HG03175 (cell line): ENCODE results near the gene AMY1B.
"Not testable (repeated sequence)": the region's sequence is repeated elsewhere in the genome, so short reads cannot be mapped to it uniquely, and the experiment has no call there.

Experiments used
- ATAC-seq: cut with Tn5 transposase; IDR thresholded peaks from one replicate; pipeline ENCODE4 v1.9.1; 2021; ENCODE audit warnings: mild to moderate bottlenecking, moderate library complexity; ENCODE audit not compliant: unreplicated experiment

Gene AMY1B

DNA sequence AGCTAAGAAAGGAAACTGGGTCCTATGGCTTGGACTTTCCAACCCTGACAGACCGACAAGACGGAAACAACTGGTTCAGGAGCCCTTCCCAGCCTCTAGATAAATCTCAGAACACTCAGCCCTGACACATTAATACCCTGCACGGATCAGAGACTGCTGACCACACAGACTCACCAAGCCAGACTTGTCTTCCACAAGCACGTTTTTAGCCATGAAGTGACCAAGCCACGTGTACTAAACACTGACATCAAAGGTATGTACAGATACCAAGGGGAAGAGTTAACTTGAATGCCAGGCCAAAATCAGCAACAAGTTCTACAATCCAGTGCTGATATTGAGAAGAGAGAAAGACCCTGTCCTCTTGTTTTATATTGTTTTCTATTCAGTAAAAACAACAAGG lies at the start of gene AMY1B:
AMY1B (minus strand) TSS at position 101 of the 400 bp plus-strand sequence. CDS start 571 bp downstream, outside the sequence.
- not testable (repeated sequence) for ATAC-seq

GRCh38 chr1:103745040-103745439 lies 49.0 kb upstream of the AMY1B start:
- ATAC-seq: not testable (repeated sequence)

GRCh38 chr1:103744449-103744848 lies 48.4 kb upstream of the AMY1B start:
- not testable (repeated sequence) for ATAC-seq

DNA sequence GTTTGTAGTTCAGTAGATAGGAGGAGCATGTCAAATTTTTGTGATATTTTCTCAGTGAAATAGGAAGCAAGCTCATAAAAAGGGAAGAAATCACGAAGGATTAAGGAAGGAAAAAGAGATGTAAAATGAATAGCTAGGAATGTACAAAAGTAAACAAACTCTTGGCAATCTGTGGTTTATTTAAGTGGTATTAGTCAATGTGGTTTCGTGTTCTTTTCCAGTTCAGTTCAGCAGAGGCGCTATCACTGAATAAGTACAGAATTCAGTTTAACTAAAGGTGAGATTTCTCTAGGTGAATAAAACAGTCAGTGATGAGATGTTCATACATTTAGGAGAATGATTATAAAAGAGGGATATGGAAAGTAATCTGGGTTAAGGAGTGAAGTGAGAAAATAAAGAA lies 42.0 kb upstream of the AMY1B start:
- ATAC-seq: not testable (repeated sequence)

- ATAC-seq: not testable (repeated sequence)
Measured at GRCh38 chr1:103735334-103735733, 39.3 kb upstream of the AMY1B start.

DNA sequence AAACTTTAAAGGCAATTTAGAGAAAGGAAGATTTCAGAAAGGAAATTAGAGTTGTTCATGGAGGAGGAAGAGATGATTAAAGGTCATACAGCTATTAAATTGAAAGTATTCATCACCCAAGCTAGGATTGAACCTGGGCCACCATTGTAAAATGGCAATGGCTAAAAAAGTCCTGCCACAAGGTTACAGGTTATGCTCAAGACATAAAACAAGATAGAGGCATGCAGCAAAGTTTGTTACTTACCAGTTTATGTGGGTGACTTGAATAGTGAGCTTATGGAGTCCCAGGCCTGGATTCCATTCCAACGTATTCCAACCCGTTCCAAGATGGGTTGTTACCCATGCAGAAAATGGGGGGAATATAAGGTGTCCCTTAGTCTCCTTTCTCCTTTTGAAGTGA lies 25.5 kb upstream of the AMY1B start:
- ATAC-seq: not testable (repeated sequence)

DNA sequence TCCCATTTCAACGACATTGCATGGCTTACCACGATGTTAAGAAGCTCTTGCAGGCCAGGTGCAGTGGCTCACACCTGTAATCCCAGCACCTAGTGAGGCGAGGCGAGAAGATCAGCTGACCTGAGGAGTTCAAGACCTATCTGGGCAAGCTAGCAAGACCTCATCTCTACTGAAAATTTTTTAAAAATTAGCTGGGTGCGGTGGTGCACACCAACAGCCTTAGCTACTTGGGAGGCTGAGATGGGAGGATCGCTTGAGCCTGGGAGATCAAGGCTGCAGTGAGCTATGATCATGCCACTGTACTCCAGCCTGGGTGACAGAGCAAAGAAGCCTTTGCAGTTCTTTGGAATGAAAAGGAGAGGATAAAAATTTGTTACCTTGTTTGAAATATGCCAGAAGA lies 21.4 kb upstream of the AMY1B start:
- ATAC-seq: not testable (repeated sequence)

GRCh38 chr1:103710381-103710780 lies 14.4 kb upstream of the AMY1B start:
- not testable (repeated sequence) for ATAC-seq

DNA sequence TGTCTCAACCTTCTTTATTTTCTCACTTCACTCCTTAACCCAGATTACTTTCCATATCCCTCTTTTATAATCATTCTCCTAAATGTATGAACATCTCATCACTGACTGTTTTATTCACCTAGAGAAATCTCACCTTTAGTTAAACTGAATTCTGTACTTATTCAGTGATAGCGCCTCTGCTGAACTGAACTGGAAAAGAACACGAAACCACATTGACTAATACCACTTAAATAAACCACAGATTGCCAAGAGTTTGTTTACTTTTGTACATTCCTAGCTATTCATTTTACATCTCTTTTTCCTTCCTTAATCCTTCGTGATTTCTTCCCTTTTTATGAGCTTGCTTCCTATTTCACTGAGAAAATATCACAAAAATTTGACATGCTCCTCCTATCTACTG lies 11.7 kb upstream of the AMY1B start:
- not testable (repeated sequence) for ATAC-seq

- not testable (repeated sequence) for ATAC-seq
Measured at GRCh38 chr1:103701256-103701655, 5.2 kb upstream of the AMY1B start.

GRCh38 chr1:103700669-103701068 lies 4.7 kb upstream of the AMY1B start:
- not testable (repeated sequence) for ATAC-seq

GRCh38 chr1:103697430-103697829 lies 1.4 kb upstream of the AMY1B start:
- ATAC-seq: not testable (repeated sequence)

DNA sequence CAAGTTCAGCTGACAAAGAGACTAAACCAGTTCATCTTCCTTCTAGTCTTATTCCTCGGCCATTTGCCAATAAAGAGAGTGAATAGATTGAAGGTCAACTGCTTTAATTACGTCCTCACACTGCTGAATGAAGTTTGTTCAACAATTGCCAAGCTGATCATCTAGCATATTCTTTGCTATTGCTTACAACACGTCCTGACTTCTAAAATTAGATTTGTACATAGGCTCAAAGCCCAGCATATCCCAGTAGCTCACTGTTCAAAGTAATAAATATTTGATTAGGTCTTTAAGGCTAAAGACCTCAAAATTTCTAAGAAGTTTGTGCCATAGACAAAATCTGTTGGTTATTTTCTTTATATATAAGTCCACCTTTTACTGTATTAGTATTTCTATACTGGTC lies 19.7 kb downstream of the AMY1B start:
- not testable (repeated sequence) for ATAC-seq

GRCh38 chr1:103655460-103655859 lies 40.5 kb downstream of the AMY1B start, which contains the start of gene AMY1A:
Gene AMY1A, plus strand, starts transcription at chr1:103655760. Its CDS starts 571 bp downstream, at chr1:103656331.
- not testable (repeated sequence) for ATAC-seq

DNA sequence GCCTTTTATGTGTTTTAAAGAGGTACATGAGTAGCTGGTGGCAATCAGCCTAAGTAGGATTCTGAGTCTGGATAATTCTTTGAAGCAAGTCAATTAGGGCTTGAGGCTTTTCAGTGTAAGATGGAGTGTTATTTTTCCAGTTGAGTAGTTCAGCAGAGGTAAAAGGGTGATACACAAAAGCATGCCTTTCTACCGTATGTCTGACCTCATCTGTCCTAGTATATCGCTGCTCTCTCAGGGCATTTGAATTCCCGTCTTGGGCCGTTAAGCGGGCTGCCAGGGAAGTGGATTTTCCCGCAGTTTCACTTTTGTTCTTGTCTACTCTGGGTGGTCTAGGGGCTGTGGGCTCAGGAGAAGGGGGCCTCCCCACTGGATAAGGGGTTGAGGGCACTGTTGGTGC lies 41.9 kb downstream of the AMY1B start:
- not testable (repeated sequence) for ATAC-seq

- ATAC-seq: not testable (repeated sequence)
Measured at GRCh38 chr1:103650889-103651288, 45.1 kb downstream of the AMY1B start.

DNA sequence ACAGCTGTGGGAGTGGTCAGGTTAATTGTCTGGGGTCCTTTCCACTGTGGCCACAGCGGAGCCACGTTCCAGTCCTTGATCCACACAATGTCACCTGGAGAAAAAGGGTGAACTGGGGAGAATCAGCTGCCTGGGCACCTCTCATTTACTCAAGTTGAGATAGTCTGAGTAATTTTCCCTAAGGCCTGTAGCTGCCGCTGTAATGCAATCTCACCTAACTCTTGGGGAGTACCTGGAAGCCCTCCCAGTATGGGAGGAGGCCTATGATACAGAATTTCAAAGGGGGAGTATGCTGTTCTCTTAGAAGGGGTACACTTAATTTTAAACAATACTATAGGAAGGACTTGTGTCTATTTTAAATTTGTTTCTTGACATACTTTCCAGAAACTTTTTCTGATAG lies 45.7 kb downstream of the AMY1B start:
- ATAC-seq: not testable (repeated sequence)

- not testable (repeated sequence) for ATAC-seq
Measured at GRCh38 chr1:103643908-103644307, 52.1 kb downstream of the AMY1B start.

- ATAC-seq: not testable (repeated sequence)
Measured at GRCh38 chr1:103641194-103641593, 54.8 kb downstream of the AMY1B start.
